ENCODE results near the gene HES5.

DNA sequence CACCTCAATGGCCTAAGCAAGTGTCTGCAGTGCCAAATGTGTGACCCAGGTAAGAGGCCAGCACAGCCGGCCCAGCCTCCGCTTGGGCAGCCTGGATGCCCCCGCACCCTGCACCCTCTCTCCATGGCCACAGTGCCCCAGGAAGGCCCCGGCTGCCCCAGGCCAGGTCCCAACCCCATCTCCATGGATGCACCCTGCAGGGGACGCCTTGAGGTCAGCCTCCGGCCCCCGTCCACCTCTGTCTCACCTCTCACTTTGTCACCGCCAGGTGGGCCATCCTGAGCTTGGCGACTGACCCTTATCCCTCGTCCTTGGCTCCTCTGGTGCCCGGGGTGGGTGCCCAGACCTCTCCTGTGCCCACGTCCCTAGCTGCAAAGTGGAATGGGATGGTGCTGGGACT lies 28.4 kb upstream of the HES5 start:
- TF ChIP-seq POLR2A (IDR thresholded peaks at IDR 0.05) (no peak), CTCF (IDR thresholded peaks at IDR 0.05) (no peak), POLR2AphosphoS5 (IDR thresholded peaks at IDR 0.05) (no peak)

Data from prostate gland (tissue), 2 donors.